ENCODE data around the gene LRRC36.

Gene LRRC36, protein sequence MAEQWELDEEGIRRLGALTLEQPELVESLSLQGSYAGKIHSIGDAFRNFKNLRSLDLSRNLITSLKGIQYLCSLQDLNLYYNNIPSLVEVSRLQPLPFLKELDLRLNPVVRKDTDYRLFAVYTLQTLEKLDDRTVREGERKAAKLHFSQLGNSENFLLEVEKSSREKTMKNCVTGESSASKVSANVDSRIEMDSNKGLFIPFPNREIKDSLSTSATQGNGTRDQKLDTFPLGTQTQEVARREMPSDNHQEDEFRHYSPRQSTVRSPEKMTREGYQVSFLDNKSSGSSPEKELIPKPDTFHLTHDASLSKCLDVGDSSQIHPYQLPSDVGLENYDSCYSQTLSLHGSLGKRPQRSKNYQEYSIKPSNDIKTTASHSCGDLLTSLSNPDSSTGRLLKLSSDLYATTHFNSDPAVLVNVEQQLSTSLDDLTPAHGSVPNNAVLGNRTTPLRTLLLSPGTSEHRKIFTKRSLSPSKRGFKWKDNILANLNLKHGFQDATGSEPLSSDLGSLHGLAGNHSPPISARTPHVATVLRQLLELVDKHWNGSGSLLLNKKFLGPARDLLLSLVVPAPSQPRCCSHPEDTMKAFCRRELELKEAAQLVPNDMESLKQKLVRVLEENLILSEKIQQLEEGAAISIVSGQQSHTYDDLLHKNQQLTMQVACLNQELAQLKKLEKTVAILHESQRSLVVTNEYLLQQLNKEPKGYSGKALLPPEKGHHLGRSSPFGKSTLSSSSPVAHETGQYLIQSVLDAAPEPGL

DNA sequence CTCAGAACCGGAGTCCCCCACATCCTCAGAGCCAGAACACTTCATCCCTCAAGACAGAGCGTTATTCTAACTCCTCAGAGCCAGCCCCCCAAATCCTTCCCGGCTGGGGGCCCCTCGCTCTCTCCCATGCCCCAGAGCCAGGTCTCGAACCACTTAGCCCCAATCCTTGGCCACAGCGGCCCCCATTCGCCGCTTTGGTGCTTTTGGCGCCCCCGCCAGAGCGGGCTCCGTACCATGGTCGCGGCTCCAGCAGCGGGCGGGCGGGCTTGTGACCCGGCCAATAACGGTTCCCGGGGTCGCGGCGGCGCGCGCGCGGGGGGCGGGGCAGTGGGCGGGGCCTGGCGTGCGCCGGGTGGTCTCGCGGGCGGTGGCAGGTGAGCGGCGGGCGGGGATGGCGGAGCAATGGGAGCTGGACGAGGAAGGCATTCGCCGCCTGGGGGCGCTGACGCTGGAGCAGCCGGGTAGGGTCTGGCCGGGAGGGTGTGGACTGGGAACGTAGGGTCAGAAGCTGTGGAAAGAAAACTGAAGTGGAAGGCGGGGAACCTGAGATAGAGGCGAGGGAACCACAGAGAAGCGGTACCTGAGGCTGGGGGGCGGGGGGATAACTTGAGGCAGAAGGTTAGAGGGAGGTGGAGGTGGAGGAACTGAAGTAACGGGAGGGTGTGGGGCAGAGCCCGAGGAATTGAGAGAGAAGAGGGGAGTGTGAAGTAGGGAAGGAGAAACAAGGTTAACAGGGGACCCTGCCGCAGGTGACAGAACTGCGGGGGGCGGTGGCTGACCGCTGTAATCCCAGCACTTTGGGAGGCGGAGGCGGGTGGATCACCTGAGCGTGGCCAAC is at the start of gene LRRC36, which contains the start of gene KCTD19:
LRRC36 (plus strand) TSS at position 344 of the 838 bp plus-strand sequence; CDS start at position 392, 48 bp downstream.
KCTD19 (minus strand) TSS at position 270 of the 838 bp plus-strand sequence; CDS start at position 236, 34 bp downstream.
- peak; percentile 62 for DNase-seq

DNA sequence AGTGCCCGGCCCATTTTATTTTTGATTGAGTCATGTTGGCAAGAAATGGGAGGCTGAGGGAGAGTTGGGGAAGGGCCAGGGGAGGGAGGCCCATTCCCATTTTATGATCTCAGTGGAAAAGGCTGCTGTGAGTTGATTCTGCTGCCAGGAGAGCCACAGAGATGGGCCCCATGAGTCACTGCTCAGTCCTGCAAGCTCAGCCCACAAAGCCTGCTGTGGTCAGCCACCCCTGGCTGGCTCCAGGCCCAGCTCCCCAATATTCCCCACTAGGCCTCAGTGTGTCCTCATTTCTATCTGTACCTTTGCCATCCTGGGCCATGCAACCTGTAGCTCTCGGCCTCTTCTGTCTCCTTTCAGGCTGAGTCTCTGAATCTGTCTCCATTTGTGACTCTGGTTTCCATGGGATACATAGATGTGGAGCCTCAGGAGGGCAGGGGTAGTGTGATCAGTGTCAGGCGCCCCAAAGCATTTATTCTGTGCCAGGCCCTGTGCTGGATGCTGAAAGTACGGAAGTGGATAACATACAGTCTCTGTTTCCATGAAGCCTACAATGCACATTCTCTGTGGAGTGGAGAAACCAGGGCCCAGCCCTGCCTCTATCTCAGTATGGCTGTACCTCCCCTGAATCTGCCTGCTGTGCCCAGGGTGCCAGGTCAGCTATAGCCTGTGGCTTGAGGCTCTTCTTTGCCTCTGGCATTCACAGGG is 49.2 kb upstream of the LRRC36 start:
- no peak for DNase-seq

DNA sequence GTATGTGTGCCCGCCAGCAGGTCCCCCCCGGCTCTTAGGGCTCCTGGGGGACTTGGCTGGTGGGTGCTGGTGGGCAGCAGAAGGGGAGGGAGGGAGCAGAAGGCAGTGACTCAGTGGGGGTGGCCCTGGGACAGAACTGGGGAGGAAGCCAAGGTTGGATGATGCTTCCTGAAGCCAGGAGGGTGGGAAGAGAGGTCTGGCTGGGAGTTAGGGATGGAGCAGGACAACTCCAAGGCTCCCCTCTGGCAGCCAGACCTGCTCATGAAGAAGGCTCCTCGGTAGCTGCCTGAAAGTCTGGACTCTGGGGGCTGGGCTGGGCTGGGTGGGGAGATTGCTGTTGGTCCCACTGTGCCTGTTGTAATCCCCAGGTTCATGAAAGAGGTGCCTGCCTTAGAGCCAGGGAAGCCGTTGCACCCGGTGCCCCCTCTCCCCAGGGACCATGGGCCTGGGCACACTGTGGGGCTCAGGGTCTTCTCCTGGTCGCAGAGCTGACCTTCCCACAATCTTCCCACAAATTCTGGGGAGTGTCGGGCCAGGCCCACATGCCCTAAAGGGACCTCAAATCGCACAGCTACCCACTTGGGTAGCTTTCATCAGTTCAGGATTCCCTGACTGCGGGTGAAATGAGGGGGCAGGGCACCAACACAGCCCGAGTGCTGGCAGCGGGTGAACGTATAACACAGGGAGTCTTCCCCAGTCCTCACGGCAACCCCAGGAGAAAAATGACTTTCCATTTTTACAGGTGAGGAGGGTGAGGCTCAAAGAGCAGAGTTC is 48.4 kb upstream of the LRRC36 start:
- no peak for DNase-seq

DNA sequence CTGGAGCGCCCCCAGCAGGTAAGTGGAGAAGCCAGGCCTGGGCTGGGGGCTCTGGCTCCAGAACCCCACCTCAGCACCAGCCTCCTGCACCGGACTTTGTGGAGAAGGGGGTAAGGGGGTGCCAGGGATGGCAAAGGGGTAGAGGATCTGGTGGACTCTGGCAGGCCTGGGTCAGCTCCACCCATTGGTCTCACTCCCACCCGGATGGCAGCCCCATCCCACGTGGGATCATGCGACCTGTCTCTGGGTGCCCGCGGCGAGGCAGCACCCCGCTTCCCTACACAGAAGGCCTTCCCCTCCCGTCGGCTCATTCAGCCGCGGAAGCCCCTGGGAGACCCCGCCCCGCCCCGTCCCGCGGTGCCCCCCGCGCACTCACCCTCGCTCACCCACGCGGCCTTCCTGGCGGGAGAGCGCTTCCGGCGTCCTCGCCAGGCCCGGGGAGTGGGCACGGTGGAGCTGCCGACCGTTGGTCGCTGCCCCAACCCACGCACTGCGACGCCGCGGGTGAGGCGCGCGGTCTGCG is 47.8 kb upstream of the LRRC36 start:
- no peak for DNase-seq

DNA sequence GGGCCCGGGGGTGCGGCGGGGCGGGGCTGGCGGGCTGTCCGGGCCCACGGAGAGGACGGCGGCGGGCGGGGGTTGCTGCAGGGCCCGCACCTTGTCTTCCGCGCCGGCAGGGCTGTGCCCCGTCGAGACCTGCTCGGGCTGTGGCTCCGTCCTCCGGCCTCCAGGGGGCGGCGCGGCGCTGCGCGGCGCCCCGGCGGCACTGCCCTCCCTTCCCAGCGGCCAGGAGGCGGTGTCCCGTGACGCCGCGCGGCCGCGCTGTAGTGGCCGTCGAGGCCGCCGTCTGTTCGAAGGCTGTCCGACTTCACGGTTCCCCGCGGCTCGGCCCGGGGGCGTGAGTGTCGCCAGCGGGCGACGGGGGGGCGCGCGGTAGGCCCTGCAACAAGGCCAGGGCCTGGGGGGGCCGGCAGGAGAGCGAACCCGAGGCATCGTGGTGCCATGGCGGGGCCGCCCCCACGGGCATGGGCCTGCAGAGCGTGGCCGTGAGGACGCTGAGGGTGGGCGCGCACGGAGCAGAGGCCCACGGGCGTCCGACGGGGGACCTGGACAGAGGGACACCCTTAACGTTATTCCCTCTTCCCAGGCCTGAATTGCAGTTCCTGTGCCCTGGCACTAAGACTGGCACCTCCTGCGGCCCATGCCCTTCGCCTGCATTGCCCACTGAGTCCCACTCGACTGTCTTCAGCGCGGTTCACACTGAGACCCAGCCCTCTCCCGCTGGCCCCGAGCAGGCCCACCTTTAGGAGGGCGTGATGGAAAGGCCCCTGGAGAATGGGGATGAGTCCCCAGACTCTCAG is 47.1 kb upstream of the LRRC36 start, which contains the start of gene PLEKHG4:
PLEKHG4 (plus strand) TSS at position 237 of the 794 bp plus-strand sequence; CDS start at position 750, 513 bp downstream.
- peak; percentile 51 for DNase-seq

DNA sequence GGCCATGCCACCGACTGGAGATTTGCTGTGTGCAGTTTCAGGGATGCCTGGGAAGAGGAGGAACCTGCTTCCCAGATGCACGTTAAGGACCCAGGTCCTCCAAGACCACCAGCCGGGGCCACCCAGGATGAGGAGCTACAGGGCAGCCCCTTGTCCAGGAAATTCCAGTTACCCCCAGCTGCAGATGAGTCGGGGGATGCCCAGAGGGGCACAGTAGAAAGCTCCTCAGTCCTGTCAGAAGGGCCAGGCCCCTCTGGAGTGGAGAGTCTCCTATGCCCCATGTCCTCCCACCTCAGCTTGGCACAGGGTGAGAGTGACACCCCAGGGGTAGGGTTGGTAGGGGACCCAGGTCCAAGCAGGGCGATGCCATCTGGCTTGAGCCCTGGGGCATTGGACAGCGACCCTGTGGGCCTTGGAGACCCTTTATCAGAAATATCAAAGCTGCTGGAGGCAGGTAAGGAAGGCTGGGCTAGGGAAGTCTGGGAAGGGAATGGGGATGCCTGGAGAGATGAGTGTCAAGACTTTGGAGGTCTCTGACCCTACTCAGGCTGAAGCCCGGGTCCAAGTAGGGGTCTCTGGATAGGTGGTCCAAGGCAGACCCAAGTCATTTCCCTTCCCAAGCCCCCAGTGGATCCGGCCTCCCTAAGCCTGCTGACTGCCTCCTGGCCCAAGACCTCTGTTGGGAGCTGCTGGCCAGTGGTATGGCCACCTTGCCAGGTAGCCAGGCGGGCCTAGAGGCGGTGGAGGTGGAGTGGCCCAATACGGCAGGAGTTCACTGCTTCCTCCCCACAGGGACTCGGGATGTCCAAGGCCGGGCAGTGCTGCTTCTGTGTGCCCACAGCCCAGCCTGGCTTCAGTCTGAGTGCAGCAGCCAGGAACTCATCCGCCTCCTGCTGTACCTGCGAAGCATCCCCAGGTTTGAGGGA is 46.3 kb upstream of the LRRC36 start:
- DNase-seq: no peak

DNA sequence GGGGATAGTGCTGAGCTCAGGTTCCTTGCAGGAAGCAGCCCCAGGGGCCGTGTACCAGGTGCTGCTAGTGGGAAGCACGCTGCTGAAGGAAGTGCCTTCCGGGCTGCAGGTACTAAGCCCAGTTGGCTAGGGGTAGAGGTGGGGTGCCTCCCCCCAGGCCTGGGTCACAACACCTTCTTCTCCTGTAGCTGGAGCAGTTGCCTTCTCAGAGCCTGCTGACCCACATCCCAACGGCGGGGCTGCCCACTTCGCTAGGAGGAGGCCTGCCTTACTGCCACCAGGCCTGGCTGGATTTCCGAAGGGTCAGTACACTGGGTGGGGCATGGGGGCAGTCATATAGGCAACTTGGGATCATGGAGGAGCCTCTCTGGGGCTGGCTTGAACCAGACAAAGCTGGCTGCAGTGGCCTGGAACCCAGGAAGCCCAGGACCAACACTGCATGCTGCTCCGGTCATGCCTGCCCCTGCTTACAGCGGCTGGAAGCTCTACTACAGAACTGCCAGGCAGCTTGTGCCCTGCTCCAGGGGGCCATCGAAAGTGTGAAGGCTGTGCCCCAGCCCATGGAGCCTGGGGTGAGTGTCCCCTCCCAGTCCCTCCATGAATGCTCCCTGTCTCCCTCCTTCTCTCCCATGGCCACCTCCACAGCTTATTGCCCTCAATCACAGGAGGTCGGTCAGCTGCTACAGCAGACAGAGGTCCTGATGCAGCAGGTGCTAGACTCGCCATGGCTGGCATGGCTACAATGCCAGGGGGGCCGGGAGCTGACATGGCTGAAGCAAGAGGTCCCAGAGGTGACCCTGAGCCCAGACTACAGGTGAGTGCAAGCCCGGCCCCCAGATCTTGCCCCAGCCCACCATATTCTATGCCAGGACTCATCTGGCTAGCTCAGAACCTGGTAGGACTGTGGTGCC is 44.8 kb upstream of the LRRC36 start:
- DNase-seq: no peak

DNA sequence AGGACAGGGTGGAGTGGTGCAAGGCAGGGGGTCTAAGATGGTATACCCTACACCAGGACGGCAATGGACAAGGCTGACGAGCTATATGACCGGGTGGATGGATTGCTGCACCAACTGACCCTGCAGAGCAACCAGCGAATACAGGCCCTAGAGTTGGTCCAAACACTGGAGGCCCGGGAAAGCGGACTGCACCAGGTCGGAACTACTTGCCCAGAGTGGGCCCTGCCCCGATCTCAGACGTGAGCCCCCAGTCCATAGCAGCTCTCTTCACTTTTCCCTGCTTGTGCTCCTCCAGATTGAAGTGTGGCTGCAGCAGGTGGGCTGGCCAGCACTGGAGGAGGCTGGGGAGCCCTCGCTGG is 44.2 kb upstream of the LRRC36 start:
- no peak for DNase-seq

DNA sequence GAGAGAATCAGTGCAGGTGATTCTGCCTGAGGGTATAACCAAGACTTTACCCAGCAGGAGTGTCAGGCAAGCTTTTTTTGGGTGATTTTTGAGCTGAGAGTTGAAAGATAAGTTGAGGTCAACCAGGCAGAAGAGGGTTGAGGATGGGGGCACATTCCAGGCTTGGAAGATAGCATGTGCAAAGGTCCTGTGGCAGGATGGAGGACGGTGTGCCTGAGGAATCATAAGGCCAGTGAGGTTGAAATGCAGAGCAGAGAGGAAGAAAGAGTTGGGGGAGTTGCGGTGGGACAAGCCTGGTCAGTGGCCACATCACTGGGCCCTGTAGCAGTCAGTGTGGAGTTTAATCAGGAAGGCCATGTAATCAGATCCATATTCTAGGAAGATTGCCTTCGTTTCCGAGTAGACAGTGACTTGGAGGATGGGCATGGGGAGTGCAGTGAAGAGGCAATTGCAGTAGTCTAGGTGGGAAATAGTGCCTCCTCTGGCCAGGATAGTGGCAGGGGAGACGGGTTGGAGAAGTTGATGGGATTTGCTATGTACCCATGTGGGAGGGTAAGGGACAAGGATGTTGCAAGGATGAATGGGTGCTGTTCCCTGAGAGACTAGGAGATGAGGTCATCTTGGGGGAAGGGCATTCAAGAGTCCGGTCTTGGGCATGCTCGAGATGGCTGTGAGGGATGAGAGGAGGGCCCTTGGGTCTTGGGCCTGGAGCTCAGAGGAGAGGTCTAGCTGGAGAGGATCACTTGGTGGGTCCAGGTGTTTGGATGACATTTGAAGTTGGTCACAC is 43.4 kb upstream of the LRRC36 start:
- DNase-seq: no peak

DNA sequence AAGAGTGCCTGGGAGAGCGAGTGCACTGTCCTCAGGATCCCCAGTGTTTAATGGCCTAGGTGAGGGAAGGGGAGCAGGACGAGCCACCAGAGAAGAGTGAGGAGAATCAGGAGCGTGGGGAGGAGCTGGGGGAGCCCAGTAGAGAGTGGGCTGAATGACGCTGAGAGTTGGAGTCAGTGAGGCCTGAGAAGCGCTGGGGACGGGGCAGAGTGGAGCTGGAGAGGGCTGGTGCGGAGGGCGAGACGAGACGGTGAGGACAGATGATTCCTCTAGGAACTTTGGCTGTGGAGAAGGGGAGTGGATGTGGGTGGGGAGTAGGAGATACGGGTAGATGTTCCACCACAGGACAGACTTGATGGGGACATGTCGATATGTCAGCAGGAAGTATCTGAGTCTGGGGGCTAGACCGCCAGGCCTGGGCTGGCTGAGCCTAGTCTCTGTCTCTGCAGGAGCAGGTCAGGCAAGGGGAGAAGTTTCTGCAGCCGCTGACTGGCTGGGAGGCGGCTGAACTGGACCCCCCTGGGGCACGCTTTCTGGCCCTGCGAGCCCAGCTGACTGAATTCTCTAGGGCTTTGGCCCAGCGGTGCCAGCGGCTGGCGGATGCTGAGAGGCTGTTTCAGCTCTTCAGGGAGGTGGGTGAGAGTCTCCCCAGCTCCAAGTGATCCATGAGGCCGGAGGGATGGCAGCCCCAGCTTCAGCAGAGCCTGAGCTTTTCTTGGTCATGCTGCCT is 42.6 kb upstream of the LRRC36 start:
- no peak for DNase-seq

DNA sequence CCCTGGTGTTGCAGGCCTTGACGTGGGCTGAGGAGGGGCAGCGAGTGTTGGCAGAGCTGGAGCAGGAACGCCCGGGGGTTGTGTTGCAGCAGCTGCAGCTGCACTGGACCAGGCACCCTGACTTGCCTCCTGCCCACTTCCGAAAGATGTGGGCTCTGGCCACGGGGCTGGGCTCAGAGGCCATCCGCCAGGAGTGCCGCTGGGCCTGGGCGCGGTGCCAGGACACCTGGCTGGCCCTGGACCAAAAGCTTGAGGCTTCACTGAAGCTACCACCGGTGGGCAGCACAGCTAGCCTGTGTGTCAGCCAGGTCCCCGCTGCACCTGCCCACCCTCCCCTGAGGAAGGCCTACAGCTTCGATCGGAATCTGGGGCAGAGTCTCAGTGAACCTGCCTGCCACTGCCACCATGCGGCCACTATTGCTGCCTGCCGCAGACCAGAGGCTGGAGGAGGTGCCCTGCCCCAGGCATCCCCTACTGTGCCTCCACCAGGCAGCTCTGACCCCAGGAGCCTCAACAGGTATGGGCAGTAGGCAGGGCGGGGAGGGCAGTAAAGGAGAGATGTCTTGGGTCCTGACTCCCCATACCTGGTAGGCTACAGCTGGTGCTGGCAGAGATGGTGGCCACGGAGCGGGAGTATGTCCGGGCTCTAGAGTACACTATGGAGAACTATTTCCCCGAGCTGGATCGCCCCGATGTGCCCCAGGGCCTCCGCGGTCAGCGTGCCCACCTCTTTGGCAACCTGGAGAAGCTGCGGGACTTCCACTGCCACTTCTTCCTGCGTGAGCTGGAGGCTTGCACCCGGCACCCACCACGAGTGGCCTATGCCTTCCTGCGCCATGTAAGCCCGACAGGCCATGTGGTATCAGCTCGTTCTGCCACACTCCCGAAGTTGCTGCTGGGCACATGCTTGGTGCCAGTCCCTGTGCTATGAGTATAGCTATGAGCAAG is 41.6 kb upstream of the LRRC36 start:
- DNase-seq: peak; percentile 75

DNA sequence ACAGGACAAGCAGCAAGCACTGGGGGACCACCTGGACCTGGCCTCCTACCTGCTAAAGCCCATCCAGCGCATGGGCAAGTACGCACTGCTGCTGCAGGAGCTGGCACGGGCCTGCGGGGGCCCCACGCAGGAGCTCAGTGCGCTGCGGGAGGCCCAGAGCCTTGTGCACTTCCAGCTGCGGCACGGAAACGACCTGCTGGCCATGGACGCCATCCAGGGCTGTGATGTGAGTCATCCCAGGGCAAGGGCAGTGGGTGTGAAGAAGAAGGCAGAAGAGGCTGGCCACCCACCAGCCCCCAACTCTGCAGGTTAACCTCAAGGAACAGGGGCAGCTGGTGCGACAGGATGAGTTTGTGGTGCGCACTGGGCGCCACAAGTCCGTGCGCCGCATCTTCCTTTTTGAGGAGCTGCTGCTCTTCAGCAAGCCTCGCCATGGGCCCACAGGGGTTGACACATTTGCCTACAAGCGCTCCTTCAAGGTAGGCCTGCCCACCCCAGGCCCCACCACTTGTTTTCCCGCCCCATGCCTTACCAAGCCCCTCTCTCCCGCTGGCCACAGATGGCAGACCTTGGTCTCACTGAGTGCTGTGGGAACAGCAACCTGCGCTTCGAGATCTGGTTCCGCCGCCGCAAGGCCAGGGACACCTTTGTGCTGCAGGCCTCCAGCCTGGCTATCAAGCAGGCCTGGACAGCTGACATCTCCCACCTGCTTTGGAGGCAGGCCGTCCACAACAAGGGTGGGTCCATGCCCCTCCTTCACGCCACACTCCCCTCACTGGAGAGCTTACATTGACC is 40.0 kb upstream of the LRRC36 start:
- no peak for DNase-seq

DNA sequence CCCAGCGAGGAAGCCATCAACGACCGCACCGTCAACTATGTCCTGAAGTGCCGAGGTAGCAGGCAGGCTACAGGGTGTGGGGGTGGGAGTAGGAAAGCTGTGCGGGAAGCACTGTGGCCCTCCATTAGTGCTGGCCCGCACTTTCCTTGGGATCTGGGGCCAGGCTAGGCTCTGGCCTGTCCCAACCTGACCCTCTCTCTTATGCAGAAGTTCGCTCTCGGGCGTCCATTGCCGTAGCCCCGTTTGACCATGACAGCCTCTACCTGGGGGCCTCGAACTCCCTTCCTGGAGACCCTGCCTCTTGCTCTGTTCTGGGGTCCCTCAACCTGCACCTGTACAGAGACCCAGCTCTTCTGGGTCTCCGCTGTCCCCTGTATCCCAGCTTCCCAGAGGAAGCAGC is 38.7 kb upstream of the LRRC36 start:
- DNase-seq: no peak

DNA sequence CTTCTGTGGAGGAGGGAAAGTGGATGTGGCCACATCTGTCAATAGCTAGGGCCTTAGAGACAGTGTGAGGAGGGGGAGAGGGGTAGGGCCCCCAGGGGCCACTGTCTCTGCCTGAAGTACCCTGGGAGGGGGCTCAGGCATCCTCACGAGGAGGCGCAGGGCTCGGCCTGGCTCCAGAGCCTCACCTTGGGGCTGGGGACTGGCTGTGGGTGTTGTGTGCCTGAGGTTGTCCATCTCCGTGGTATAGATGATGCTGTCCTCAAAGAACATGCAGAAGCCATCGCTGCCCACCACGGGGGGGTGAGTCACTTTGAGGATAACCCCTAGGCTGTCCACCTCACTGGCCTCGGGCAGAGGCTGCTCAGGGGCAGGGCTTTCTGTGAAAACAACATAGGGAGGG is 35.2 kb upstream of the LRRC36 start:
- no peak for DNase-seq

All from NCI-H1105 treated with DMSO at 0.1 percent for 48 hours (cell line).